Skin of body (tissue), 2 donors: Measurements from ENCODE around the gene DDX11. TPM values are rescaled to one million over a fixed set of nuclear protein-coding genes. Genes with fewer than 3 reads are reported as not detected.
"Not testable (repeated sequence)": the region's sequence is repeated elsewhere in the genome, so short reads cannot be mapped to it uniquely, and the experiment has no call there.

ENCODE experiments used
- DNase-seq: peaks from one replicate; lab custom pipeline; 2025; lab: John Stamatoyannopoulos, UW
- total RNA-seq: library from RNA; depleted of rRNA; stranded (reverse); fragments of >200 nt; gene quantifications from one replicate; pipeline ENCODE4 v1.2.3, GENCODE V29; 2014

The DDX11 gene
- total RNA-seq, 1 donor from 2014 or later: 26.6 TPM

DNA sequence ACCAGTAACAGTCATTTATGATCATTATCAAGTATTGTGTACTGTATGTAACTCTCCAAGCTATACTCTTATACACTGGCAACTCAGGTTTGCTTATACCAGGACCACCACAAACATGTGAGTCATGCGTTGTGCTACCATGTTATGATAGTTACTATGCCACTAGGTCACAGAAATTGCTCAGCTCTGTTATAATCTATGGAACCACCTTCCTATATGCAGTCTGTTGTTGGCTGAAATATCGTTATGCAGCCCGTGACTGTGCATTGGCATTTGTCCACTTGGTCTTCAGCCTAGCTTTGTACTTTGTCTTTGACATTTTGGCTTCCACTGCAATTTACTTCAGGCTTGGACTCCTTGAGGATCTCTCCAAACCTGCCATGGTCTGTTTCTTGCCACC is 7.5 kb upstream of the DDX11 start:
- not testable (repeated sequence) for DNase-seq

- not testable (repeated sequence) for DNase-seq
Observed at GRCh38 chr12:31067656-31068055, 6.0 kb upstream of the DDX11 start.

DNA sequence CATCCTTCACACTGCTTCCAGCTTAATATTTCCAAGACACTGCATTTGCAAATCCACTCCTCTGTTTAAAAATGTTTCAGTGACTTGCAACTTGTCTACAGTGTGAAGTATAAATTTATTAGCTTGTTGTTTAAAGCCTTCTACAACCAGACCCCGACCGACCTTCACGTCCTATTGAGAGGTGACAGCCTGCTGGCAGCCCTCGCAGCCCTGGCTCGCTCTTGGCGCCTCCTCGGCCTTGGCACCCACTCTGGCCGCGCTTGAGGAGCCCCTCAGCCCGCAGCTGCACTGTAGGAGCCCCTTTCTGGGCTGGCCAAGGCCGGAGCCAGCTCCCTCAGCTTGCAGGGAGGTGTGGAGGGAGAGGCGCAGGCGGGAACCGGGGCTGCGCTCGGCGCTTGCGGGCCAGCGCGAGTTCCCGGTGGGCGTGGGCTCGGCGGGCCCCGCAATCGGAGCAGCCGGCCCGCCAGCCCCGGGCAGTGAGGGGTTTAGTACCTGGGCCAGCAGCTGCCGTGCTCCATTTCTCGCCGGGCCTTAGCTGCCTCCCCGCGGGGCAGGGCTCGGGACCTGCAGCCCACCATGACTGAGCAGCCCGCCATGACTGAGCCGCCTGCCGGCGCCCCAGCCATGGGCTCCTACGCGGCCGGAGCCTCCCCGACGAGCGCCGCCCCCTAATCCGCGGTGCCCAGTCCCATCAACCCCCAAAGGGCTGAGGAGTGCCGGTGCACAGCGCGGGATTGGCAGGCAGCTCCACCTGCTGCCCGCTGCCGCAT is 2.5 kb upstream of the DDX11 start:
- not testable (repeated sequence) for DNase-seq

DNA sequence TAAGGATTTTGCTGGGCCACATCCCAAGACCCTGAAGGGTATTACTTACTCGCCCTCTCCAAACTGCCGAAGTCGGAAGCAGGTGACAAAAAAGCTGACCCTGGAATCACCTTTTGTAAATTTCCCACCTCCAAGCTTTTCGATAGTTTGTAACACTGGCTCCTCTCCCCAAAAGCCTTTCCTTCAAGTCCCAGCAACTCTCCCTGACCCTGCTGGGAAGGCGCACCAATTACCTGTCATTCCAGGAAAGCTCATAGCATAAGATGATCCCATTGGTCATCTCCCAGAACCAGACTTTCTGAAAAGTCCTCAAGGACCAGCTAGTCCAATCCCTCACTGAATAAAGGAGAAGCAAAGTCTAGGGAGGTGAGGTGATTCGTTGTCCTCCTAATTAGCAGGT is 698 bp upstream of the DDX11 start:
- not testable (repeated sequence) for DNase-seq

DNA sequence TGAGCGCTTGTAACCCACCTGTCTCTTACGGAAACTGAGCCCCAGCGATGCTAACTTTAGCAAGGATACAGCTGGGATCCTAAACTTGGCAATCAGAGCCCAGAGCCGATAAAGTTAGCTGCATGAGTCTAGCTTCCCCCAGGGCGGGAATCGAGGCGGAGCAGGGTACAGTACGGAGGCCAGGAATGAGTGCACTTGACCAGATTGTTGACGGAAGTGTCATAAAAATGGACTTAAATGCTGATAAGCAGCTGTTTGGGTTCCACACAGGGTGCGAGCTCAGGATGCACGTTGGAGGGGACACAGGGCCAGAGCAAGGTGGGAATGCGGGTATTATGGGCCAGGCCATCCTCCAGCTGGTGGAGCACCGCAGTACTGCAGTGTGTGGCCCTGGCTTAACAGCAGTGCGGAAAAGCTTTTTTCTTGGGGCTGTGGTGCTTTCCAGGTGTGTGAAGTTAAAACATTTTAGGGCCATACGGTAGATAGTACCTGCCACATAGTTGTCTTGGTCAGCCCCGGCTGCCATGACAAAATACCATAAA is 744 bp downstream of the DDX11 start:
- not testable (repeated sequence) for DNase-seq

GRCh38 chr12:31076150-31076549 is 2.5 kb downstream of the DDX11 start:
- DNase-seq: not testable (repeated sequence)

GRCh38 chr12:31077095-31077494 is 3.4 kb downstream of the DDX11 start:
- not testable (repeated sequence) for DNase-seq

- DNase-seq: not testable (repeated sequence)
Observed at GRCh38 chr12:31077998-31078397, 4.3 kb downstream of the DDX11 start.

DNA sequence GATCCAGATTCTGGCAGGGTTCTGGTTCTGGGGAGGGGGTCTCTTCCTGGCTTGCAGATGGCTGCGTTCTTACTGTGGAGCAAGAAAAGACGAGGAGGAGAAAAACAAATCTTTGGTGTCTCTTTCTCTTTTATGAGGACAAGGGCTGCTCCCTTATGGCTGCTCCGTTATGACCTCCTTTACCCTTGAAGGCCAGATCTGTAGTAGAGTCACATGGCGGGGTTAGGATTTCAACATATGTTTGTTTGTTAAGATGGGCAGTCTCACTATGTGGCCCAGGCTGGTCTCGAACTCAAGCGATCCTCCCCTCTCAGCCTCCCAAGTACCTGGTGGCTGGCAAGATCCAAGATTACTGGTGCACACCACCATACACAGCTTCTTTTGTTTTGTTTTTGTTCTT is 5.8 kb downstream of the DDX11 start:
- not testable (repeated sequence) for DNase-seq

DNA sequence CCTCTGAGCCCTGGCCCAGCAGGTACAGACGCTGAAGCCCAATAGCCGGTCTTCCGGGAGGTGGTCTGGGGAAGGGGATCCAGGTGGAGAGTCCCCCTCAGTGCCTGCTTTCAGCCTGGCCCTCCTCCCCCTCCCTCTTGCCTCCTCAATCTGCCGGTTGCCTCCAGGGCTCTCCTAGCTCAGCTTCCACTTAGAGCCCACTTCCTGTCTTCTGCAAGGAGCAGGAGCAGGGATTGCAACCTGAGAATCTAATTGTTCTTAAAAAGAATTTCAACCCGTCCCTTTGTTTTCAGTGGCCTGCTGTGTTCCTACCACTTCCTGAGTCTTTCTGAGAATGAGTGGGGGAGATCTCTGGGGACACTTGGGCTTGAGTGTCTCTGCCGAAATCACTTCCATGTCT is 6.6 kb downstream of the DDX11 start:
- DNase-seq: not testable (repeated sequence)

GRCh38 chr12:31081274-31081673 is 7.6 kb downstream of the DDX11 start:
- DNase-seq: not testable (repeated sequence)

DNA sequence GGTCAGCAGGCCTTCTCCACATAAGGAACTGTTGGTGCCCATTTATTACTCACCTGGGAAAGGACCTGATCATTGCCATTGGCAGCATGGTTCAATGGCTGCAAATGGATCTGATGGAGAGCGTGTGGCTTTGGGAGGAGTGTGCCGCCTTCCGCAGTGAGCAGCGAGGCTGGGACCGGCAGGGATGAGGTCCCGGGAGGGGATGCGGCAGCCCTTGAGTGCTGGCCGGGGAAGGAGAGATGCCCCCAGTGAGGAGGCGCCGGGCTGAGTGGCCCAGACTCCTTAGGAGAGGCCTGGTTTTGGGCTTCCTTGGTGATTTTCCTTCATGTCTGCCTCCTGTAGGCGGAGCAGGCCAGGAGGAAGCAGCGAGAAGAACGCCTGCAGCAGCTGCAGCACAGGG is 10.6 kb downstream of the DDX11 start:
- DNase-seq: not testable (repeated sequence)

DNA sequence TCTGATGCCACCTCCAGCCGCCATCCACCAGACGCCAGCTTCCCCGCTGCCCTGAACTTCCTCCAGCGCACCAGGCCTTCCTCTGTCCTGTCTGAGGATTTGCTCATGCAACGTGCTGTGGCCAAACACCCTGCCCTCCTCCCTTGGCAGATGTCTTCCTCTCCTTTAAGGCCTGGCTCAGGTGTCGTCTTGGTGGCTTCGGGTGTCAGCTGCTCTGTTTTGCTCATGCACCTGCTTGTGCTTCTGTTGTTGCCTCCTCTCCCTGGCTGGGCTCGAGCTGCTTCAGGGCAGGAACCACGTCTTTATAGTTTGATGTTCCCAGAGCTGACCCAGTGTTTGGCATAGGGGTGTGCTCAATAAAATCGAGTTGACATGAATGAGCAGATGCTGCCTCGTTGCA is 12.4 kb downstream of the DDX11 start:
- not testable (repeated sequence) for DNase-seq

DNA sequence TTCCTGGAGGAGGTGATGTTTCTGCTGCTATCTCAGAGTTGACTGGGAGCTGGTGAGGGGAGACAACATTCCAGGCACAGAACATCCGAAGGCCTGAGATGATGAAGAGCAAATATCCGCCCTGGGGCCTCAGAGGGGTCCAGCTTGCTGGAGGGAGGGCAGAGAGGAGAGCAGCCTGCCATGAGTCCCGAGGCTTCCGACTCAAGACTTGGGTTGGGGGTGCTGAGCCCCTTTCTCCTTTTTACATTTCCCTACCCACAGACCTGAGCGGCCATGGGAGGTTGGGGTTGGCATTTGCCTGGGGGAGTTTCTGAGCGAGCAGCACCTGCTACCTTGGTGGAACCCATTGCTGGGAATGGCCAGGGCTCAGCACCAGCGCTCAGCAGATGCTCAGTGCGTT is 13.8 kb downstream of the DDX11 start:
- not testable (repeated sequence) for DNase-seq

GRCh38 chr12:31087956-31088355 is 14.3 kb downstream of the DDX11 start:
- not testable (repeated sequence) for DNase-seq

DNA sequence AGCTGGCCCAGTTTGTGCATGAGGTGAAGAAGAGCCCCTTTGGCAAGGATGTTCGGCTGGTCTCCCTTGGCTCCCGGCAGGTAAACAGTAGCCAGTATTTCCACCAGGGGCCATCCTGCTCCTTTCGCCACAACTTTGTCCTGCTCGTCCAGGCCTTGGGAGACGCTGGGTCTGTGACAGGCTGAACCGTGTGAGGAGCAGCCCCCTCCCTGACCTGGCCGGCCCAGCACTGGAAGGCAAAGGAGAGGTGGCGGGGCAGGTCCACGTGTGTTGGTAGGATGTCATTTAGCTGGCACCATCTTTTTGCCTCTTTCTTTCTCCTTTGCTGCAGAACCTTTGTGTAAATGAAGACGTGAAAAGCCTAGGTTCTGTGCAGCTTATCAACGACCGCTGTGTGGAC is 15.4 kb downstream of the DDX11 start:
- DNase-seq: no peak

DNA sequence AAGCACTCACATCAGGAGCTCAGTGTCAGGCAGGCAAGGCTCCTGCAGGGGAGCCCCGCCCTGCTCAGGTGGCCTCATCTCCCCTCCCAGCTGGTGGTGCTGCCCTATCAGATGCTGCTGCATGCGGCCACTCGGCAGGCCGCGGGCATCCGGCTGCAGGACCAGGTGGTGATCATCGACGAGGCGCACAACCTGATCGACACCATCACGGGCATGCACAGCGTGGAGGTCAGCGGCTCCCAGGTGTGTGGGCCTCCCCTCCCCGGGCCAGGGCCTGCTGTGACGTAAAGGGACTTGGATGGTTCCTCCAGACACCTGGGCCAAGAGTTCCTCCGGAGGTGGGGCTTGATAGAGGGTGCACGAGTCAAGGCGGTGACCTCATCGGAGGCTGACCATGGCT is 18.0 kb downstream of the DDX11 start:
- DNase-seq: not testable (repeated sequence)

GRCh38 chr12:31092718-31093117 is 19.1 kb downstream of the DDX11 start:
- not testable (repeated sequence) for DNase-seq

DNA sequence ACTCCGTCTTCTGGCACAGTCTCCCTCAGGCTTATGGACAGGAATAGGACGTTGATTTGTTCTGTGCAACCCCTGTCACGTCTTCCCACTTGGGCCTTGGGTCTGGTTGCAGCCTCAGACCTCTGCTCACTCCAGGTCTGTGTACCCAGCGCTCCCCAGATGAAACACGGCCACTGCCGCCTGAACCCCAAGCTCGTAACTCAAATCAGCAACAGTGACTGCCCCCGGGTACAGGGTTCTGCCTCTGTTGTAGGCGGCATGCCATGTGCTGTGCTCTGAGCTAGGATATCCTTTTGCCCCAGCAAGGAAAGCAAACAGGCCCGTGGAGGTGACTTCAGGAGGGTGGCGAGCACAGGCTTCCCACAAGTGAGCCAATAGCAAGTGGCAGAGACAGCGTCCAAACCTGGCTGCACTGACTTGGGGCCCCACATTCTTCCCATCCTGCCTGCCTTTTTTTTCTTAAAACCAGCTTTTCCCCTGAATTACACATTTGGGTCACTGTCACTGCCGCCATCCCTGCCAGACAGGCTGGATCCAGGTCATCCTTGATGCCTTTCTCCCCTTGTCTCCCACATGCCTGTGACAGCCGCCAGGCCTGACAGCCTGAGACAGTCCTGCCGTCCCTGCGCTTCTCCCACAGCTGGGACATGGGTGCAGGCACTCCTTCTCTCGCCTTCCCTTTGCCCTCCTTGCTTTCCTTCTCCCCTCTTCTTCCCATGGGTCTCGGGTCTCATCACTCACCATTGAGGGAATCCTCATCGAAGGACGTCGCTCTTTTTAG is 21.6 kb downstream of the DDX11 start:
- DNase-seq: not testable (repeated sequence)

GRCh38 chr12:31096251-31097065 is 22.8 kb downstream of the DDX11 start:
- not testable (repeated sequence) for DNase-seq

DNA sequence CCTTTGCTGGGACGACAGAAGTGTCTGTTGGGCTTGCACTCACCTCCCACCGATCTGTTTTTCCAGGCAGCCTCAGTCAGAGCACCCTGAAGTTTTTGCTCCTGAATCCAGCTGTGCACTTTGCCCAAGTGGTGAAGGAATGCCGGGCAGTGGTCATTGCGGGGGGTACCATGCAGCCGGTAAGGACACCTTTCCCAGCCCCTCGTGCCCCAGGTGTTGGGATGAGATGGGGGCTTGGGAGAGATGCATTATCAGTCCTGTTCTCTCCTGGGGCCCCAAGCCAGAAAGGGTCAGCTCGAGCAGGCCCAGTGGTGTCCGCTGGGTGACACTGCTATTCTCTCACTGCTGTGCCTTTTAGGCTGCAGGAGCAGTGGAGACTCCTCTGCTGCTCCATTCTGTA is 24.2 kb downstream of the DDX11 start:
- DNase-seq: not testable (repeated sequence)
